Sigmoid colon (tissue), 7 donors: Measurements from ENCODE around the gene SEH1L. TPM values are rescaled to one million over a fixed set of nuclear protein-coding genes. Genes with fewer than 3 reads are reported as not detected.

Source experiments
- DNase-seq: peaks from one replicate; pipeline ENCODE4 v3.0.0-alpha.2; 2019
- H3K27ac ChIP-seq, 4 donors: fragments of 200-600 bp; sonication (generic); one replicate each; pipeline ENCODE4 v1.5.1; 2016 to 2019; ENCODE audit warnings: mild to moderate bottlenecking in 1 of 4
- H3K27me3 ChIP-seq, 3 donors: fragments of 200-600 bp; sonication (generic); one replicate each; pipeline ENCODE4 v1.5.1; 2019; ENCODE audit warnings: mild to moderate bottlenecking in 1 of 3
- H3K36me3 ChIP-seq, 4 donors: fragments of 200-600 bp; sonication (generic); one replicate each; pipeline ENCODE4 v1.5.1; 2016 to 2019
- H3K4me1 ChIP-seq, 4 donors: fragments of 200-600 bp; sonication (generic); one replicate each; pipeline ENCODE4 v1.5.1; 2017 to 2019
- H3K4me3 ChIP-seq, 4 donors: fragments of 200-600 bp; sonication (generic); one replicate each; pipeline ENCODE4 v1.5.1; 2017 to 2019; ENCODE audit warnings: mild to moderate bottlenecking in 2 of 4, moderate library complexity in 1 of 4
- H3K9me3 ChIP-seq, 4 donors: fragments of 200-600 bp in 3 of 4; sonication (generic) in 3 of 4; one replicate each; pipeline versions ENCODE4 v1.5.1 to v1.6.1; 2013 to 2019
- EP300 ChIP-seq, 4 donors: sonication (generic); formaldehyde crosslinking; IDR thresholded peaks; one replicate each; pipeline ENCODE4 v1.6.1; 2017; ENCODE audit warnings: antibody characterized with exemption in 4 of 4
- POLR2A ChIP-seq, 2 donors: fragments of 450-650 bp; IDR thresholded peaks; one replicate each; pipeline ENCODE4 v1.6.1; 2016; ENCODE audit warnings: antibody characterized with exemption in 2 of 2, mild to moderate bottlenecking in 2 of 2, moderate library complexity in 2 of 2
- POLR2AphosphoS5 ChIP-seq, 4 donors: sonication (generic); formaldehyde crosslinking; IDR thresholded peaks; one replicate each; pipeline ENCODE4 v1.6.1; 2017; ENCODE audit warnings: antibody characterized with exemption in 4 of 4
- WGBS, 2 donors: extraction: QIAGEN DNeasy Blood & Tissue Kit; methylation state at CpG; one replicate each; pipeline ENCODE4 v1.1.7; 2013; 5-methylcytosine and 5-hydroxymethylcytosine counted together
- intact Hi-C: fragments of 100-400 bp; cut with DNase I; formaldehyde crosslinking; loops from one replicate; pipeline ENCODE4 v1.15.1; 2023
- polyA plus RNA-seq, 3 donors: library from polyadenylated mRNA; stranded (reverse); fragments of 200-250 nt; gene quantifications; one replicate each; pipeline ENCODE4 v1.2.3, GENCODE V29; 2013
- total RNA-seq, 4 donors: library from RNA; depleted of rRNA; stranded (reverse); fragments of >200 nt; gene quantifications; one replicate each; pipeline ENCODE4 v1.1.0, GENCODE V29; 2016
- TF ChIP-seq, protein P1 (sequence below), 4 experiments: fragments of 450-650 bp in 3 of 4; fragments of 200-600 bp in 1 of 4; IDR thresholded peaks; one replicate each; pipeline ENCODE4 v1.5.1; 2016 to 2019; ENCODE audit warnings: antibody characterized with exemption in 4 of 4, mild to moderate bottlenecking in 3 of 4, moderate library complexity in 2 of 4
- donor health status: healthy with polysubstance abuse.
- donor health status: Bipolar disorder and iron deficiency.
- donor health status: healthy.

The SEH1L gene
- total and polyA plus RNA-seq, 7 donors = 15.3 to 38.1 (median 16.3) TPM

DNA sequence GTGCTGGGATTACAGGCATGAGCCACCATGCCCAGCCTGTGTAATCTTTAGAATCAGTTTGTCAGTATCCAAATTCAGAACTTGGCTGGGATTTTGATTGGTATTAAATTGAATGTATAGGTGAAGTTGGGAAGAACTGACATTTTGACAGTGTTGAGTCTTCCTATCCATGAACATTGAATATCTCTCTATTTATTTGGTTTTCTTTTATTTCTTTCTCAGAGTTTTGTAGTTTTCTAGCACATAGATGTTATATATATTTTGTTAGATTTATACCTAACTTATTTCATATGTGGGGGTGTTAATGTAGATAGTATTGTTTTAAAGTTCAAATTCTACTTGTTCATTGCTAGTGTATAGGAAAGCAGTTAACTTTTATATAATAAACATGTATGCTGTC is 74.8 kb downstream of the SEH1L start:
- H3K4me3 ChIP-seq = no peak overlapping the region
- intact Hi-C loops = no loop called here
- no peaks in the 10 kb centered on the region for H3K4me1 ChIP-seq
- H3K9me3 ChIP-seq = peaks cover 0 to 3% (median 0%) of the 10 kb centered on the region in 4 donors
- H3K27ac ChIP-seq = no peak overlapping the region
- DNase-seq = no peak
- no peaks in the 10 kb centered on the region for H3K27me3 ChIP-seq
- H3K36me3 ChIP-seq = peaks cover 11 to 76% (median 15%) of the 10 kb centered on the region in 4 donors
- no peak for TF ChIP-seq POLR2AphosphoS5 (IDR thresholded peaks at IDR 0.05)

DNA sequence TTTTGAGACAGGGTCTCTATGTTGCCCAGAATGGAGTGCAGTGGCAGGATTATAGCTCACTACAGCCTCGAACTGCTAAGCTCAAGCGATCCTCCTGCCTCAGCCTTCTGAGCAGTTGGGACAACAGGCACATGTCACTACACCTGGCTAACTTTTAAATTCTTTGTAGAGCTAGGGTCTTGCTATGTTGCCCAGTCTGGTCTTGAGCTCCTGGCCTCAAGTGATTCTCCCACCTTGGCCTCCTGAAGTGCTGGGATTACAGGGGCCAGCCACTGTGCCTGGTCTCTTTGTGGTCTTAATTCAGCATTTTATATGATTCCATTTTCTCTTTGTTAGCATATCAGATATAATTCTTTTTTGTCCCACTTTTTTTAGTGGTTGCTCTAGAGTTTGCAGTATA is 77.4 kb downstream of the SEH1L start:
- WGBS, 2 donors = 97% methylated on average over 2 of the region's 2 CpGs
- Histone ChIP-seq H3K27me3 (no peaks in the 10 kb centered on the region), H3K9me3 (peaks cover 0 to 3% (median 0%) of the 10 kb centered on the region in 4 donors), H3K4me1 (no peaks in the 10 kb centered on the region), H3K36me3 (peaks cover 6 to 74% (median 15%) of the 10 kb centered on the region in 4 donors), H3K4me3 (no peak overlapping the region), H3K27ac (no peak overlapping the region)
- TF ChIP-seq POLR2AphosphoS5 (IDR thresholded peaks at IDR 0.05) = no peak
- no peak for TF ChIP-seq POLR2A (IDR thresholded peaks at IDR 0.05)
- TF ChIP-seq, protein P1, sequence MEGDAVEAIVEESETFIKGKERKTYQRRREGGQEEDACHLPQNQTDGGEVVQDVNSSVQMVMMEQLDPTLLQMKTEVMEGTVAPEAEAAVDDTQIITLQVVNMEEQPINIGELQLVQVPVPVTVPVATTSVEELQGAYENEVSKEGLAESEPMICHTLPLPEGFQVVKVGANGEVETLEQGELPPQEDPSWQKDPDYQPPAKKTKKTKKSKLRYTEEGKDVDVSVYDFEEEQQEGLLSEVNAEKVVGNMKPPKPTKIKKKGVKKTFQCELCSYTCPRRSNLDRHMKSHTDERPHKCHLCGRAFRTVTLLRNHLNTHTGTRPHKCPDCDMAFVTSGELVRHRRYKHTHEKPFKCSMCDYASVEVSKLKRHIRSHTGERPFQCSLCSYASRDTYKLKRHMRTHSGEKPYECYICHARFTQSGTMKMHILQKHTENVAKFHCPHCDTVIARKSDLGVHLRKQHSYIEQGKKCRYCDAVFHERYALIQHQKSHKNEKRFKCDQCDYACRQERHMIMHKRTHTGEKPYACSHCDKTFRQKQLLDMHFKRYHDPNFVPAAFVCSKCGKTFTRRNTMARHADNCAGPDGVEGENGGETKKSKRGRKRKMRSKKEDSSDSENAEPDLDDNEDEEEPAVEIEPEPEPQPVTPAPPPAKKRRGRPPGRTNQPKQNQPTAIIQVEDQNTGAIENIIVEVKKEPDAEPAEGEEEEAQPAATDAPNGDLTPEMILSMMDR (IDR thresholded peaks at IDR 0.05) = no peak
- no peak for DNase-seq
- intact Hi-C loops = no loop called here

DNA sequence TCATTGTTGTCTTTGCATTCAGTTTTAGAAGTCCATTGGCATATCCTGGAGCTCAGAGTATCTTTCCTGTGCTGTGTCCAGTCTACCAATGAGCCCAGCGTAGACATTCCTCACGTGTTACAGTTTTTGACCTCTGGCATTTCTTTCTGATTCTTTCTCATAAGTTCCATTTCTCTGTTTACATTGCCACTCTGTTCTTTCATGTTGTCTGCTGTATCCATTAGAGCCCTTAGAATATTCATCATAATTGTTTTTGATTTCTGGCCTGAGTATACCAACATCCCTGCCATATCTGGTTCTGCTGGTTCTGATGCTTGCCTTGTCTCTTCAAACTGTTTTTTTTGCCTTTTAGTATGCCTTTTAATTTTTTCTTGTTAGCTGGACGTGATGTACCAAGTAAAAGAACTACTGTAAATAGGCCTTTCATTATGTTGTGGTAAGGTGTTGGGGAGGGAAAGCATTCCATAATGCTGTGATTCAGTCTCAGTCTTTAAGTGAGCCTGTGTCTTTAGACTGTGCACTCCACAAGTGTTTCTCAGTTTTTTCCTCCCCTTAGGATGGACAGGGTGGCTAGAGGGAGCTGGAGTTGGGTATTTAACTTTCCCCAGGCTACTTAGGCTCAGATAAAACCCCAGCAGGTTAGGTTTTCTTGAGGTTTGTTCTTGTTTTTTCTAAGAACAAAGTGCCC is 78.9 kb downstream of the SEH1L start:
- Histone ChIP-seq H3K9me3 (peaks cover 0 to 3% (median 0%) of the 10 kb centered on the region in 4 donors), H3K27me3 (no peaks in the 10 kb centered on the region), H3K4me1 (no peaks in the 10 kb centered on the region), H3K4me3 (no peak overlapping the region), H3K27ac (peak overlapping the region in 1 of 4 donors; percentile 38), H3K36me3 (peaks cover 6 to 73% (median 20%) of the 10 kb centered on the region in 4 donors)
- 91 to 95% methylated on average over 3 of the region's 3 CpGs for WGBS, 2 donors
- TF ChIP-seq, protein P1 (IDR thresholded peaks at IDR 0.05) = no peak
- TF ChIP-seq POLR2A (IDR thresholded peaks at IDR 0.05) = no peak
- TF ChIP-seq EP300 (IDR thresholded peaks at IDR 0.05) = no peak
- no peak for TF ChIP-seq POLR2AphosphoS5 (IDR thresholded peaks at IDR 0.05)
- intact Hi-C loops = no loop called here
- no peak for DNase-seq

DNA sequence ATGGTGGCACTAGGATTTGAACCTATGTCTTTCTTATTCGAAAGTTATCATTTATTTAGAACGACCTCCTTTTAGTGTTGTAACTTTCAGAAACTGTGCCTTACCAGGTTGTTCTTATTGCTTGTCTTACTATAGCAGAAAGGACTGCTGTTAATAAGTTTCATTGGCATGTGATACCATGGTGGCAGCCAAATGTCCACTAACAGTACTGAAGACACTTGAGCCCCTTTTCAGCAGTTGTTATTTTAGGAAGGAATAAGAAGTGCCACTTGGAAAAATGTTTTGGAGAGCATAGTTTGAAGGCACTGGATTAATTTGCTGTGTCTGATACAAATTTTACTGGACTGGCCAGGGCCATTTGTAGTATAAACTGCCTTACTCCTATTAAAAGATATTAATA is 81.1 kb downstream of the SEH1L start:
- Histone ChIP-seq H3K27ac (no peak overlapping the region), H3K4me1 (no peaks in the 10 kb centered on the region), H3K27me3 (no peaks in the 10 kb centered on the region), H3K9me3 (no peaks in the 10 kb centered on the region), H3K4me3 (no peak overlapping the region), H3K36me3 (peaks cover 6 to 63% (median 20%) of the 10 kb centered on the region in 4 donors)
- intact Hi-C loops = no loop called here
- TF ChIP-seq, protein P1 (IDR thresholded peaks at IDR 0.05) = no peak
- TF ChIP-seq POLR2AphosphoS5 (IDR thresholded peaks at IDR 0.05) (no peak), POLR2A (IDR thresholded peaks at IDR 0.05) (no peak), EP300 (IDR thresholded peaks at IDR 0.05) (no peak)
- 92 to 97% methylated on average over 2 of the region's 2 CpGs for WGBS, 2 donors
- DNase-seq = no peak

DNA sequence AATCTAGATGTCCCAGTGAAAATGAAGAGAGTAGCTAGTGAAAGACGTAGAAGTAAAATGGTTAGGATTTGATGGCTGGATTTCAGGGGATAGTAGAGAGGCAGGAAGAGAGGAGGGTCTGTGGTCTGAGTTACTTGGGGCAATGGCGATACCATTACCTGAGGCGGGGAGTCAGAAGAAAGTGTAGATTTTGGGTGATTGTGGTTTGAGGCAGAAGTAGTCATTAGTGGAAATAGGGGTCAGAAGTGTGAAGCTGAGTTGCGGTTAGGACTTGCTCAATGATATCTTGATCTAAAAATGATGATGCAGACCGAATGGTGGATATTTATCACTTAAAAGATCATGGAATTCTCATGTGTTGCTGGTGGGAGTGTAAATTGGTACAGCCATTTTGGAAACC is 84.4 kb downstream of the SEH1L start:
- H3K27ac ChIP-seq = no peak overlapping the region
- intact Hi-C loops = no loop called here
- no peaks in the 10 kb centered on the region for H3K4me1 ChIP-seq
- H3K9me3 ChIP-seq = no peaks in the 10 kb centered on the region
- 85 to 93% methylated on average over 5 of the region's 5 CpGs for whole genome bisulfite sequencing, 2 donors
- no peaks in the 10 kb centered on the region for H3K27me3 ChIP-seq
- DNase-seq = no peak
- peaks cover 0 to 50% (median 14%) of the 10 kb centered on the region in 4 donors for H3K36me3 ChIP-seq
- H3K4me3 ChIP-seq = no peak overlapping the region
- TF ChIP-seq POLR2AphosphoS5 (IDR thresholded peaks at IDR 0.05) = no peak
- no peak for TF ChIP-seq EP300 (IDR thresholded peaks at IDR 0.05)
- TF ChIP-seq, protein P1 (IDR thresholded peaks at IDR 0.05) = no peak
- no peak for TF ChIP-seq POLR2A (IDR thresholded peaks at IDR 0.05)
